Liver (tissue), 9 donors: ENCODE data around the gene SLBP. TPM values are rescaled to one million over a fixed set of nuclear protein-coding genes. Genes with fewer than 3 reads are reported as not detected.

Source experiments
- DNase-seq: peaks from one replicate; pipeline ENCODE4 v3.0.0-alpha.2; 2017; ENCODE audit warnings: low spot score
- H3K27ac ChIP-seq, 2 donors: one replicate each; pipeline ENCODE4 v1.7.0; 2013; ENCODE audit warnings: inconsistent platforms in 2 of 2, low read length in 2 of 2, control low read depth in 1 of 2, low read depth in 1 of 2, mild to moderate bottlenecking in 1 of 2
- H3K27me3 ChIP-seq, 4 donors: one replicate each; pipeline versions ENCODE4 v1.6.1 to v1.7.0; 2013; ENCODE audit warnings: low read length in 3 of 4, inconsistent platforms in 1 of 4, mild to moderate bottlenecking in 1 of 4, moderate library complexity in 1 of 4; ENCODE audit not compliant: control insufficient read depth in 4 of 4, insufficient read depth in 4 of 4
- H3K36me3 ChIP-seq, 4 donors: one replicate each; pipeline versions ENCODE4 v1.6.1 to v1.7.0; 2013; ENCODE audit warnings: low read length in 3 of 4, mild to moderate bottlenecking in 3 of 4, low read depth in 1 of 4, moderate library complexity in 1 of 4; ENCODE audit not compliant: control insufficient read depth in 4 of 4, insufficient read depth in 3 of 4
- H3K4me1 ChIP-seq, 4 donors: one replicate each; pipeline versions ENCODE4 v1.6.1 to v1.7.0; 2013; ENCODE audit warnings: low read length in 3 of 4, mild to moderate bottlenecking in 3 of 4, moderate library complexity in 1 of 4; ENCODE audit not compliant: control insufficient read depth in 4 of 4, insufficient read depth in 4 of 4
- H3K4me3 ChIP-seq, 3 donors: one replicate each; pipeline versions ENCODE4 v1.6.1 to v1.7.0; 2013; ENCODE audit warnings: low read length in 3 of 3, control low read depth in 1 of 3, low read depth in 1 of 3, mild to moderate bottlenecking in 1 of 3
- H3K9ac ChIP-seq, 2 donors: one replicate each; pipeline ENCODE4 v1.7.0; 2013; ENCODE audit warnings: low read length in 2 of 2, mild to moderate bottlenecking in 2 of 2, moderate library complexity in 2 of 2, control low read depth in 1 of 2, low read depth in 1 of 2
- H3K9me3 ChIP-seq, 4 donors: one replicate each; pipeline versions ENCODE4 v1.6.1 to v1.7.0; 2013; ENCODE audit warnings: low read length in 3 of 4; ENCODE audit not compliant: control insufficient read depth in 4 of 4
- ATF3 ChIP-seq: IDR thresholded peaks from 2 replicates; pipeline ENCODE4 v1.6.1; 2016; ENCODE audit warnings: antibody characterized with exemption
- CTCF ChIP-seq: fragments of 150-350 bp; IDR thresholded peaks from 2 replicates; pipeline ENCODE4 v1.5.1; 2017; ENCODE audit warnings: improper control_type of control experiment, low read depth, low read length; ENCODE audit not compliant: missing input control
- EGR1 ChIP-seq, 2 donors: IDR thresholded peaks; 2 replicates each; pipeline ENCODE4 v1.6.1; 2016 to 2018; ENCODE audit warnings: antibody characterized with exemption in 2 of 2, low read depth in 2 of 2
- FOXA1 ChIP-seq: IDR thresholded peaks from 2 replicates; pipeline ENCODE4 v1.6.1; 2016; ENCODE audit warnings: antibody characterized with exemption
- FOXA2 ChIP-seq: IDR thresholded peaks from 2 replicates; pipeline ENCODE4 v1.6.1; 2016; ENCODE audit warnings: antibody characterized with exemption
- GABPA ChIP-seq, 2 donors: IDR thresholded peaks in 1 of 2; conservative IDR thresholded peaks in 1 of 2; 2 replicates each; pipeline ENCODE4 v1.6.1; 2016; ENCODE audit warnings: antibody characterized with exemption in 2 of 2, mild to moderate bottlenecking in 1 of 2, moderate library complexity in 1 of 2
- HNF4A ChIP-seq, 2 donors: conservative IDR thresholded peaks; 2 replicates each; pipeline ENCODE4 v1.6.1; 2016; ENCODE audit warnings: antibody characterized with exemption in 2 of 2, mild to moderate bottlenecking in 2 of 2
- JUND ChIP-seq, 2 donors: IDR thresholded peaks; 2 replicates each; pipeline ENCODE4 v1.6.1; 2016; ENCODE audit warnings: antibody characterized with exemption in 2 of 2
- MAX ChIP-seq: IDR thresholded peaks from 2 replicates; pipeline ENCODE4 v1.6.1; 2016; ENCODE audit warnings: antibody characterized with exemption
- NR2F2 ChIP-seq: IDR thresholded peaks from 2 replicates; pipeline ENCODE4 v1.6.1; 2016; ENCODE audit warnings: antibody characterized with exemption
- RAD21 ChIP-seq, 2 donors: IDR thresholded peaks; 2 replicates each; pipeline ENCODE4 v1.6.1; 2016; ENCODE audit warnings: antibody characterized with exemption in 2 of 2, mild to moderate bottlenecking in 2 of 2
- REST ChIP-seq: IDR thresholded peaks from 2 replicates; pipeline ENCODE4 v1.6.1; 2016; ENCODE audit warnings: antibody characterized with exemption, mild to moderate bottlenecking
- RXRA ChIP-seq, 2 donors: IDR thresholded peaks; 2 replicates each; pipeline ENCODE4 v1.6.1; 2017 to 2018; ENCODE audit warnings: antibody characterized with exemption in 2 of 2, mild to moderate bottlenecking in 1 of 2
- SP1 ChIP-seq: IDR thresholded peaks from 2 replicates; pipeline ENCODE4 v1.6.1; 2018; ENCODE audit warnings: antibody characterized with exemption, mild to moderate bottlenecking
- TAF1 ChIP-seq: conservative IDR thresholded peaks from 2 replicates; pipeline ENCODE4 v1.6.1; 2016; ENCODE audit warnings: antibody characterized with exemption, mild to moderate bottlenecking
- YY1 ChIP-seq: IDR thresholded peaks from 2 replicates; pipeline ENCODE4 v1.6.1; 2016; ENCODE audit warnings: antibody characterized with exemption, mild to moderate bottlenecking
- ZBTB33 ChIP-seq: IDR thresholded peaks from 2 replicates; pipeline ENCODE4 v1.6.1; 2016; ENCODE audit warnings: antibody characterized with exemption
- WGBS: extraction: QIAGEN DNeasy Blood & Tissue Kit; methylation state at CpG from one replicate; pipeline ENCODE4 v1.1.7; 2013; 5-methylcytosine and 5-hydroxymethylcytosine counted together
- polyA plus RNA-seq, 2 donors: library from polyadenylated mRNA; stranded (reverse) in 1 of 2; unstranded in 1 of 2; fragments of 200-250 nt in 1 of 2; fragments of >200 nt in 1 of 2; fragmentation: Nextera tagmentation in 1 of 2; extraction: Ambion mirVana in 1 of 2; gene quantifications; one replicate each; pipeline versions ENCODE4 v1.2.1 to v1.2.3, GENCODE V29; 2013 to 2015
- total RNA-seq, 2 donors: library from RNA; depleted of rRNA; stranded (reverse); fragments of >200 nt; gene quantifications; one replicate each; pipeline ENCODE4 v1.2.3, GENCODE V29; 2014
- donor health status: healthy.
- donor health status: healthy.
- donor health status: healthy.
- donor health status: healthy.
- donor health status: healthy.

Gene SLBP
- total and polyA plus RNA-seq, 4 donors: 14.7 to 64.4 (median 17.4) TPM

GRCh38 chr4:1747603-1747967 is 35.5 kb upstream of the SLBP start (continued):
- TF ChIP-seq REST (no peak), NR2F2 (no peak), RAD21 (IDR thresholded peaks at IDR 0.05) (no peak), EGR1 (IDR thresholded peaks at IDR 0.05; ENCODE audit: low read depth in 2 of 2) (no peak), FOXA1 (no peak), ATF3 (no peak), JUND (IDR thresholded peaks at IDR 0.05) (no peak), RXRA (IDR thresholded peaks at IDR 0.05) (no peak)

GRCh38 chr4:1746919-1747602 is 34.9 kb upstream of the SLBP start:
- no peak for DNase-seq
- no peaks in the 10 kb centered on the region for H3K9me3 ChIP-seq
- H3K27ac ChIP-seq: peak overlapping the region; percentile 47 to 54
- 63% methylated on average over 33 of the region's 33 CpGs for WGBS
- H3K27me3 ChIP-seq: no peaks in the 10 kb centered on the region
- H3K9ac ChIP-seq: no peak overlapping the region
- no peaks in the 10 kb centered on the region for H3K36me3 ChIP-seq
- TF ChIP-seq FOXA2 (no peak), TAF1 (no peak), RXRA (IDR thresholded peaks at IDR 0.05) (no peak), YY1 (no peak), GABPA (IDR thresholded peaks at IDR 0.05 in 1 of 2, conservative IDR thresholded peaks at IDR 0.05 in 1 of 2) (no peak)
- H3K4me1 ChIP-seq: peaks cover 11 to 30% (median 19%) of the 10 kb centered on the region in 4 donors
- no peak overlapping the region for H3K4me3 ChIP-seq

- 60% methylated on average over 17 of the region's 17 CpGs for WGBS
- Histone ChIP-seq H3K36me3 (no peaks in the 10 kb centered on the region), H3K9ac (no peak overlapping the region), H3K4me1 (peaks cover 11 to 30% (median 19%) of the 10 kb centered on the region in 4 donors), H3K27ac (peak overlapping the region in 1 of 2 donors; percentile 71), H3K9me3 (no peaks in the 10 kb centered on the region), H3K4me3 (no peak overlapping the region), H3K27me3 (no peaks in the 10 kb centered on the region)
- peak; percentile 87 for DNase-seq
- TF ChIP-seq FOXA1 (no peak), SP1 (no peak), NR2F2 (no peak), MAX (no peak), EGR1 (IDR thresholded peaks at IDR 0.05; ENCODE audit: low read depth in 2 of 2) (no peak), GABPA (IDR thresholded peaks at IDR 0.05 in 1 of 2, conservative IDR thresholded peaks at IDR 0.05 in 1 of 2) (no peak), ZBTB33 (no peak), RAD21 (IDR thresholded peaks at IDR 0.05) (peak in 1 of 2 donors; percentile 80), CTCF (peak; percentile 47), JUND (IDR thresholded peaks at IDR 0.05) (no peak), REST (no peak), ATF3 (no peak), HNF4A (conservative IDR thresholded peaks at IDR 0.05) (no peak), YY1 (no peak), TAF1 (no peak), FOXA2 (no peak)
Measured at GRCh38 chr4:1746265-1746691, 34.2 kb upstream of the SLBP start.
